ENCODE results near the gene HOXC5.
"Not testable (repeated sequence)": the region's sequence is repeated elsewhere in the genome, so short reads cannot be mapped to it uniquely, and the experiment has no call there.

HOXC5 gene

GRCh38 chr12:54060174-54060974 lies 27.5 kb downstream of the HOXC5 start:
- DNase-seq (ENCODE audit: extremely low read depth in 1 of 2, low read depth in 1 of 2) = no peak

- no peak for DNase-seq (ENCODE audit: extremely low read depth in 1 of 2, low read depth in 1 of 2)
These were observed 28.3 kb downstream of the HOXC5 start for GRCh38 chr12:54060975-54061778.

GRCh38 chr12:54065677-54066076 lies 32.8 kb downstream of the HOXC5 start:
- DNase-seq (ENCODE audit: extremely low read depth in 1 of 2, low read depth in 1 of 2) = no peak

- DNase-seq (ENCODE audit: extremely low read depth in 1 of 2, low read depth in 1 of 2) = no peak
These were observed 33.6 kb downstream of the HOXC5 start for GRCh38 chr12:54066408-54066807.

GRCh38 chr12:54068418-54069070 lies 35.7 kb downstream of the HOXC5 start:
- DNase-seq (ENCODE audit: extremely low read depth in 1 of 2, low read depth in 1 of 2) = no peak

GRCh38 chr12:54071942-54072341 lies 39.1 kb downstream of the HOXC5 start:
- DNase-seq (ENCODE audit: extremely low read depth in 1 of 2, low read depth in 1 of 2) = no peak

- no peak for DNase-seq (ENCODE audit: extremely low read depth in 1 of 2, low read depth in 1 of 2)
These were observed 41.5 kb downstream of the HOXC5 start for GRCh38 chr12:54074308-54074707.

- DNase-seq (ENCODE audit: extremely low read depth in 1 of 2, low read depth in 1 of 2) = no peak
These were observed 42.6 kb downstream of the HOXC5 start for GRCh38 chr12:54075409-54075808.

GRCh38 chr12:54075974-54076373 lies 43.1 kb downstream of the HOXC5 start:
- DNase-seq (ENCODE audit: extremely low read depth in 1 of 2, low read depth in 1 of 2) = no peak

- DNase-seq (ENCODE audit: extremely low read depth in 1 of 2, low read depth in 1 of 2) = not testable (repeated sequence)
These were observed 45.0 kb downstream of the HOXC5 start for GRCh38 chr12:54077843-54078242.

- not testable (repeated sequence) for DNase-seq (ENCODE audit: extremely low read depth in 1 of 2, low read depth in 1 of 2)
These were observed 46.3 kb downstream of the HOXC5 start for GRCh38 chr12:54079115-54079514.

GRCh38 chr12:54080008-54080924 lies 47.4 kb downstream of the HOXC5 start:
- not testable (repeated sequence) for DNase-seq (ENCODE audit: extremely low read depth in 1 of 2, low read depth in 1 of 2)

GRCh38 chr12:54081053-54081514 lies 48.2 kb downstream of the HOXC5 start:
- not testable (repeated sequence) for DNase-seq (ENCODE audit: extremely low read depth in 1 of 2, low read depth in 1 of 2)

- DNase-seq (ENCODE audit: extremely low read depth in 1 of 2, low read depth in 1 of 2) = not testable (repeated sequence)
These were observed 48.9 kb downstream of the HOXC5 start for GRCh38 chr12:54081581-54082396.

- DNase-seq (ENCODE audit: extremely low read depth in 1 of 2, low read depth in 1 of 2) = no peak
These were observed 49.6 kb downstream of the HOXC5 start for GRCh38 chr12:54082397-54082892.
